GM21515 (cell line): Measurements from ENCODE around the gene BEND7.
"Not testable (repeated sequence)": the region's sequence is repeated elsewhere in the genome, so short reads cannot be mapped to it uniquely, and the experiment has no call there.

ENCODE experiments used
- ATAC-seq: cut with Tn5 transposase; IDR thresholded peaks from one replicate; pipeline ENCODE4 v1.9.1; 2021; ENCODE audit not compliant: unreplicated experiment

Gene BEND7

DNA sequence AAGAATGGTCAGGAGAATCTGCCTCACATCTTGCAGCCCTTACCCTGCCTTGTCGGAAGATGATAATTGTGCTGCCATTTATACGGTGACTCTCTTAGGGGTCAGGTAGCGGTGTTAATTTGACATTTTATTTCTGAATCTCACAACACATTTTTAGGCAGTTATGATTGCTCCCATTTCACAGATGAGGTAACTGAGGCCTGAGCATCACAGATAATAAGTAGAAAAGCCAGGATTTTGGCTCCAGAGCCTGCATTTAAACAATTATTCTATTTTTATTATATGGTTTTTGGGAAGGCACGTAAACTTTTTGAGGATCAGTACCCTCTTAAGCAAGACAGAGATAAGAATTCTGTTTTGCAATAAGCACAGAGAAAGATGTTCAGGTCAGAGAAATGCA is 103.4 kb downstream of the BEND7 start:
- no peak for ATAC-seq

GRCh38 chr10:13422800-13423199 is 106.0 kb downstream of the BEND7 start:
- ATAC-seq, result no peak

DNA sequence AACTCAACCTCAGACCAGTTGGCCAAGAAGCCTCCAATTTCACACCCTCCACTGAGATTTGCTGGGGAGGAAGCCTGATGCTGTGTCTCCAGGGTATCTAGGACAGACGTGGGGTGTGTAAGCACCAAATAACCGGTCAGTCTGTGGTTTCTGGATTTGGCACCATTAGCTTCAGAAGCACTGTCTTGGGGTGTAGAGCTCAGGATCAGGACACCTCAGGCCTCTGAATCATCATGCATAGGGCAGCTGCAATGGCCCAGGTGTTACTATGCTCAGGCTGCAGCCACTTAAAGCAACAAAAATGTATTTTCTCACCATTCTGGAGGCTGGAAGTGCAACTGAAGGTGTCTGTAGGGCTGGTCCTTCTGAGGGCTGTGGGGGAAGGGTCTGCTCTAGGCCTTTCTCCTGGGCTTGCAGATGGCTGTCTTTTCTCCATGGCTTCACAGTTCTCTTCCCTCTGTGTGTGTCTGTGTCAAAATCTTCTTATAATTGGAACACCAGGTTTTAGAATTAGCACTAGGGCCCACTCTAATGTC is 107.4 kb downstream of the BEND7 start:
- ATAC-seq, result no peak

DNA sequence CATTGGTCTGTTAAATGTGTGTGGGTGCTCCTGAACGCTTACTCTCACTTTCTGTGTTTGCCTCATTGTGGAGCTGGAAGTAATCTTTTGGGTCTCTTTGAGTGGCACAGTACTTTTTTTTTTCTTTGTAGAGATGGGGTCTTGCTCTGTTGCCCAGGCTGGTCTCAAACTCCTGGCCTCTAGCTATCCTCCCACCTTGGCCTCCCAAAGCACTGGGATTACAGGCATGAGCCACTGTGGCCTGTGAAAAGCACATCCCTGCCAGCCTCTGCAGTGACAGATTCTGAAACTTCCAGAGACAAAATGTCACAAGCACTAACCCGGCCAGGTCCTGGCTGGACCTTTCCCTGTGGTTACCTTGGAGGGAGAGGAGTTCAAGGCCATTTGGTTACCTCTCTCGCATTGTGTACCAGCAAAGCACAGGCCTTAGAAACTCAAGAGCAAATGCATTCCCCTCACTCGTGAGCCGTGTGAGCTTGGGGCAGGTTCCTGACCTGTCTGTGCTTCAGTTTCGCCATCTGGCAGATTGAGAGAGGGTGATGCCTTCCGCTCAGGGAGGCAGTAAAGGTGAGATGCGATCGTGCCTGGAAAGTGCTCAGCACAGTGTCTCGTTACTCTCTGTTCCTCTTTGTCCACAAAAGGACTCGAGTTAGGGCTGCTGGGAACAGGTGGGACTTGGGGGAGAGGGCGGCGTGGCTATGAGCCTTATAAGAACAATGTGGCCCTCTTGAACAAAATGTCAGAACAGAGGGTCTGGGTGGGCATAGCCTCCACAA is 108.1 kb downstream of the BEND7 start:
- no peak for ATAC-seq

- no peak for ATAC-seq
Measured at GRCh38 chr10:13417459-13418126, 111.2 kb downstream of the BEND7 start.

DNA sequence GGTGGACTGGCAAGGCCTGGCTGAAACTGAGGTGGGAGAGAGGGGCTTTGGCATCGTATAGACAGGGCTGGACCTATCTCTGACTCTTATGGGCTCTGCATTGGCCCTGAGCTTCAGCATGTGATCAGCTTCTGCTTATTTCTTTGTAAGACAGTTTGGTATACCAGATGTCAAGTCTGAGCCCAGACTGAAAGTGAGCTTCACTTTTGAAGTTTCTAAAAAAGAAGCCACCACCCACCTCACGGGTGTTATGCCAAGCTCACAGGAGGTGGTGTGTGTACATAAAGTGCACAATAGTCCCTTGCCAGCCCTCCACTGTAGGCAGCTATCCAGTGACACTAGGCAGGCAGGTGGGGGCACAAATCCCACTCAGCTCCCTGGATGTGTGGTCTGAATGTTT is 112.1 kb downstream of the BEND7 start:
- ATAC-seq, result no peak

- ATAC-seq, result no peak
Measured at GRCh38 chr10:13414855-13415254, 114.0 kb downstream of the BEND7 start.

DNA sequence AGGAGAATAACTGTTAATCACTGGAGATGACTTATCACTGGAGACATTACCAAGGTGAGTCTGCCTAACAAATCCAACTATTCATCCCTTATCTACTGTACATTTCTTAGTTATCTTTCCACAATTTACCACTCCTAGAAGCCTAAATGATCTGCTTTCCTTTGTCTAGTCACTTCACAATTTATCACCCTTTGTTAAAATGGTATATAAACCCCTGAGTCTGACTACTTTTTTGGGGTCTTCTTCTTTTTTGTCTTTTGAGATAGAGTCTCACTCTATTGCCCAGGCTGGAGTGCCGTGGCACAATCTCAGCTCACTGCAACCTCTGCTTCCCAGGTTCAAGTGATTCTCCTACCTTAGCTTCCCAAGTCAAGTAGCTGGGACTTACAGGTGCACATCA is 114.7 kb downstream of the BEND7 start:
- no peak for ATAC-seq

- no peak for ATAC-seq
Measured at GRCh38 chr10:13412894-13413293, 115.9 kb downstream of the BEND7 start.

GRCh38 chr10:13404791-13405190 is 124.0 kb downstream of the BEND7 start:
- no peak for ATAC-seq

- ATAC-seq, result no peak
Measured at GRCh38 chr10:13404305-13404759, 124.5 kb downstream of the BEND7 start.

DNA sequence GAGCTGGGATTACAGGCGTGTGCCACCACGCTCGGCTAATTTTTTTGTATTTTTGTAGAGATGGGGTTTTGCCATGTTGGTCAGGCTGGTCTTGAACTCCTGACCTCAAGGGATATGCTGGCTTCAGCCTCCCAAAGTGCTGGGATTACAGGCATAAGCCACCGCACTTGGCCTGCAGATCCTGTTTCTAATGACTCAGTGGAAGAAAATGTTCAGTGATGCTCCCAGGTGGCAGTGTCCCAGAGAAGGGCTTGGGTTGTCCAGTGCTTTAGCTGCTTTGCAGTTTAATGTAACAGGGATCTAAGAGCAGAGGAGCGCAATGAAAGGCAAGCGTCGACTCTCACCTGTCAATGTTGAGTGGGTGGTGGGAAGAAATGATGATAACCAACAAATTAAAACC is 125.4 kb downstream of the BEND7 start:
- not testable (repeated sequence) for ATAC-seq

- ATAC-seq, result no peak
Measured at GRCh38 chr10:13402021-13402420, 126.8 kb downstream of the BEND7 start.

DNA sequence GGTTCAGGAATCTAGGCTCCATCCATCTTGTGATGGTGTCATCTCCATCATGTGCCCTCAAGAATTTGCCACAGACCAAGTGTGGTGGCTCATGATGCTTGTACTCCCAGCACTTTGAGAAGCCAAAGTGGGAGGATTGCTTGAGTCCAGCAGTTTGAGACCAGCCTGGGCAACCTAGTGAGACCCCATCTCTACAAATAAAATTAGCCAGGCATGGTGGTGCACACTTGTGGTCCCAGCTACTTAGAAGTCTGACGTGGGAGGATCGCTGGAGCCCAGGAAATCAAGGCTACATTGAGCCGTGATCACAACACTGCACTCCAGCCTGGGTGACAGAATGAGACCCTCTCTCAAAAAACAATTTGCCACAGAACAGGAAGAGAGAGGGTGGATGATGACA is 127.7 kb downstream of the BEND7 start:
- ATAC-seq, result no peak

DNA sequence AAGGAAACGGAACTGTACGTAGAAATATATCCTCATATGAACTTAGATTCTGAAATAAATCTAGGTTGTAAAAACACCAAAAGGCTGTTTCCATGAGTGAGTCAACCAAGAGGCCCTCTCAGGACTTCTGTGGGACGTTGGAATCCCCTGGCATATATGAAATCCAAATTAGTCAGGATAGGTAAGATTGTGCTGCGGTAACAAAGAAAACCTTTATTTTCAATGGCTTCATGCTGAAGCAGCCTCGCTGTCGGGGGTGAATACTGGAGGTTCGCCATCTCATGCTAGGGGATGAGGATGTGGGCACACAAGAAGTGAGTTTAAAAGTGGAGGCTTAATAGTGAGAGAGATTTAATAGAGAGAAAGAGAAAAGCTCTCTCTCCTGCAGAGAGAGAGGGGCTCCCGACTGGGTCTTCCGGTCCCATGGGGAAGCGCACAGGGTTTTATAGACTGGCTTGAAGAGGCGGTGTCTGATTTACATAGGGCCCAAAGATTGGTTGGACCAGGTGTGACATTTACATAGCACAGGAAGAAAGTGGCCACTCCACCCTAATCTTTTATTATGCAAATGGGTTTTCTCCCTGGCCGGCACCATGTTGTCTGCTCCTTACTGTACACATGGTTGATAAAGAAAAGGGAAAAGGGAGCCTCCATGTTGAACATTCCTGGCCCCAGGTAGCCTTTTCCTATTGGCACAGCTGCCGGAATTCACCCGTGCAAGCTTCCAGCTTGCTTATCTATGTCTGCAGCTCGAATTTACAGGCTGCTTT is 128.4 kb downstream of the BEND7 start:
- no peak for ATAC-seq

- ATAC-seq, result no peak
Measured at GRCh38 chr10:13399752-13400151, 129.1 kb downstream of the BEND7 start.

- ATAC-seq, result no peak
Measured at GRCh38 chr10:13399236-13399635, 129.6 kb downstream of the BEND7 start.

GRCh38 chr10:13397052-13397451 is 131.8 kb downstream of the BEND7 start:
- ATAC-seq, result no peak

- no peak for ATAC-seq
Measured at GRCh38 chr10:13396369-13396768, 132.4 kb downstream of the BEND7 start.

DNA sequence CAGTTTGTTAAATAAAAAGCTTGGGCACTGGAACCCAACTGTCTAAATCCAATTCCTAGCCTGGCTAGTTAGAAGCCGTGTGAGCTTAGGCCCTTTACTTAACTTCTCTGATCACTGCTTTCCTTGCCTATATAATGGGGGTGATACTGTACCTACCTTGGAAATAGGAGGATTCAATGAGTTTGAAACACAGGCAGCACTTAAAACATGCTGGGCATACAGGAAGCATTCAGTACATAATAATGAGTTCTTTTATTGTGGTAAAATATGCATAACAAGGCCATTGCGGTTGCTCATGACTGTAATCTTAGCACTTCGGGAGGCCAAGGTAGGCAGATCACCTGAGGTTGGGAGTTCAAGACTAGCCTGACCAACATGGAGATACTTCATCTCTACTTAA is 133.3 kb downstream of the BEND7 start:
- ATAC-seq, result no peak

DNA sequence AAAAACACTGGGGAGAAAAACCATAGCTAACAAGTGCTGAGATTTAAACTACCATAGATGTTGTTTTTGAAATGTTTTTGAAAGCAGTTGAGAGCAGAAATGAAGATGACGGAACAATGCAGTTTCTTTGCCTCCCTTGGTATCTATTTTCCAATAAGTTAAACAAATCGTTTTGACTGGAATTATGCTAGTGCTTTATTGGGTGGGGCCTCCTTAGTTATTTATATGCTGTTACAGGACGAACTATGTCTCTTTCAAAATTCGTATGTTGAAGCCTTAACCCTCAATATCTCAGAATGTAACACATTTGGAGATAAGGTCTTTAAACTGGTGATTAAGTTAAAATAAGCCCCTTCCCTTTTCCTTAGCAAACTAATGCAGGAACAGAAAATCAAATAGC is 135.2 kb downstream of the BEND7 start:
- ATAC-seq, result no peak

GRCh38 chr10:13392701-13393100 is 136.1 kb downstream of the BEND7 start:
- ATAC-seq, result no peak
